IMR-90 (cell line): ENCODE measurements around the gene ABHD6. TPM values are rescaled to one million over a fixed set of nuclear protein-coding genes. Genes with fewer than 3 reads are reported as not detected.

Experiments
- ATAC-seq: fragments of 200-7000 bp; cut with Tn5 transposase; 2 replicates; pipeline ENCODE4 v1.9.1; 2020; ENCODE audit warnings: low read depth, mild to moderate bottlenecking, moderate library complexity
- BruUV-seq: library from RNA; stranded (reverse); fragments of 400-500 nt; replicated peaks from 2 replicates; lab custom pipeline; 2021; lab: Mats Ljungman, UMichigan
- CTCF ChIA-PET: fragments of 300-600 bp; formaldehyde crosslinking; extraction: SDS; loops from one replicate; lab custom pipeline; 2021; ENCODE audit warnings: antibody characterized with exemption; lab: Yijun Ruan, JAX
- POLR2A ChIA-PET: fragments of 300-600 bp; sonication (Branson Sonifier 250); formaldehyde crosslinking; loops from one replicate; lab custom pipeline; 2022; ENCODE audit warnings: antibody characterized with exemption; ENCODE audit not compliant: unreplicated experiment; lab: Charles Lee
- DNase-seq: peaks from one replicate; pipeline ENCODE4 v3.0.0; 2013
- H2AFZ ChIP-seq: replicated peaks from 2 replicates; pipeline ENCODE3; 2013; ENCODE audit warnings: low read length, mild to moderate bottlenecking; ENCODE audit not compliant: poor library complexity
- H2AK5ac ChIP-seq: 2 replicates; pipeline ENCODE4 v1.6.1; 2013; ENCODE audit warnings: low read depth, low read length, inconsistent platforms
- H2AK9ac ChIP-seq: replicated peaks from 2 replicates; pipeline ENCODE3; 2013; ENCODE audit warnings: mild to moderate bottlenecking, low read depth, low read length, moderate library complexity; ENCODE audit not compliant: poor library complexity
- H2BK120ac ChIP-seq: 2 replicates; pipeline ENCODE4 v1.6.1; 2013; ENCODE audit warnings: low read depth, low read length, inconsistent platforms
- H2BK15ac ChIP-seq: 3 replicates; pipeline ENCODE4 v1.6.1; 2013; ENCODE audit warnings: low read depth, low read length, inconsistent platforms
- H2BK20ac ChIP-seq: 2 replicates; pipeline ENCODE4 v1.6.1; 2013; ENCODE audit warnings: low read depth, mild to moderate bottlenecking, inconsistent platforms, low read length, moderate library complexity
- H2BK5ac ChIP-seq: 2 replicates; pipeline ENCODE4 v1.6.1; 2013; ENCODE audit warnings: mild to moderate bottlenecking, low read depth, low read length, inconsistent platforms; ENCODE audit not compliant: poor library complexity, severe bottlenecking
- H3K14ac ChIP-seq: replicated peaks from 2 replicates; pipeline ENCODE4 v1.6.1; 2013; ENCODE audit warnings: low read depth, low read length, inconsistent platforms
- H3K18ac ChIP-seq: 2 replicates; pipeline ENCODE4 v1.6.1; 2013; ENCODE audit warnings: low read depth, low read length, control low read depth
- H3K23ac ChIP-seq: 2 replicates; pipeline ENCODE4 v1.6.1; 2013; ENCODE audit warnings: low read depth, low read length, inconsistent platforms
- H3K27ac ChIP-seq: 2 replicates; pipeline ENCODE4 v1.5.1; 2013; ENCODE audit warnings: mild to moderate bottlenecking, control low read depth, low read length; ENCODE audit not compliant: insufficient read depth
- H3K27me3 ChIP-seq: 2 replicates; pipeline ENCODE4 v1.6.1; 2013; ENCODE audit warnings: low read length; ENCODE audit not compliant: control insufficient read depth, insufficient read depth
- H3K36me3 ChIP-seq: 2 replicates; pipeline ENCODE4 v1.6.1; 2013; ENCODE audit warnings: low read length, mixed read lengths; ENCODE audit not compliant: control insufficient read depth, insufficient read depth
- H3K4ac ChIP-seq: 2 replicates; pipeline ENCODE4 v1.6.1; 2013; ENCODE audit warnings: low read depth, low read length, inconsistent platforms
- H3K4me1 ChIP-seq: 2 replicates; pipeline ENCODE4 v1.6.1; 2013; ENCODE audit warnings: low read length, mixed read lengths; ENCODE audit not compliant: control insufficient read depth, insufficient read depth
- H3K4me2 ChIP-seq: 2 replicates; pipeline ENCODE4 v1.6.1; 2013; ENCODE audit warnings: low read depth, mild to moderate bottlenecking, control low read depth, low read length, moderate library complexity
- H3K4me3 ChIP-seq: 2 replicates; pipeline ENCODE4 v1.5.1; 2013; ENCODE audit warnings: low read depth, mild to moderate bottlenecking, control low read depth, low read length, moderate library complexity; ENCODE audit not compliant: insufficient read depth
- H3K56ac ChIP-seq: 2 replicates; pipeline ENCODE4 v1.6.1; 2013; ENCODE audit warnings: low read length, inconsistent platforms; ENCODE audit not compliant: insufficient read depth; ENCODE audit errors: extremely low read depth
- H3K79me1 ChIP-seq, 2 experiments: 2 replicates each; pipeline ENCODE4 v1.6.1; 2013; ENCODE audit warnings: low read length in 2 of 2, inconsistent platforms in 1 of 2, low read depth in 1 of 2
- H3K9ac ChIP-seq: 2 replicates; pipeline ENCODE4 v1.6.1; 2013; ENCODE audit warnings: low read depth, low read length, control low read depth
- H3K9me1 ChIP-seq: 2 replicates; pipeline ENCODE4 v1.6.1; 2013; ENCODE audit warnings: low read length, inconsistent platforms; ENCODE audit not compliant: insufficient read depth
- H3K9me3 ChIP-seq: 2 replicates; pipeline ENCODE4 v1.6.1; 2013; ENCODE audit warnings: low read length; ENCODE audit not compliant: control insufficient read depth, insufficient read depth
- H4K20me1 ChIP-seq: 2 replicates; pipeline ENCODE4 v1.6.1; 2013; ENCODE audit warnings: low read length, inconsistent platforms; ENCODE audit not compliant: insufficient read depth
- H4K5ac ChIP-seq: 2 replicates; pipeline ENCODE4 v1.6.1; 2013; ENCODE audit warnings: mild to moderate bottlenecking, low read depth, low read length, control low read depth
- H4K8ac ChIP-seq, 2 experiments: 2 replicates each; pipeline ENCODE4 v1.6.1; 2013; ENCODE audit warnings: low read depth in 2 of 2, low read length in 2 of 2, control low read depth in 1 of 2, inconsistent platforms in 1 of 2
- H4K91ac ChIP-seq: 2 replicates; pipeline ENCODE4 v1.6.1; 2013; ENCODE audit warnings: low read depth, low read length, inconsistent platforms; ENCODE audit not compliant: insufficient read depth
- BHLHE40 ChIP-seq: fragments of 150-350 bp; IDR thresholded peaks from 2 replicates; pipeline ENCODE4 v1.6.1; 2016; ENCODE audit warnings: mild to moderate bottlenecking, low read depth, low read length
- CEBPB ChIP-seq: IDR thresholded peaks from 2 replicates; pipeline ENCODE4 v1.6.1; 2012; ENCODE audit warnings: low read depth, low read length, improper control_type of control experiment
- CHD1 ChIP-seq: IDR thresholded peaks from 2 replicates; pipeline ENCODE4 v1.6.1; 2012; ENCODE audit warnings: low read depth, low read length, improper control_type of control experiment
- FOS ChIP-seq: fragments of 150-350 bp; IDR thresholded peaks from 2 replicates; pipeline ENCODE4 v1.6.1; 2016; ENCODE audit warnings: low read depth, low read length
- MAZ ChIP-seq: IDR thresholded peaks from 2 replicates; pipeline ENCODE4 v1.6.1; 2012; ENCODE audit warnings: low read depth, mild to moderate bottlenecking, low read length, improper control_type of control experiment, moderate library complexity, borderline replicate concordance
- MXI1 ChIP-seq: IDR thresholded peaks from 2 replicates; pipeline ENCODE4 v1.6.1; 2012; ENCODE audit warnings: low read depth, mild to moderate bottlenecking, low read length, moderate library complexity, borderline replicate concordance
- RAD21 ChIP-seq: IDR thresholded peaks from 2 replicates; pipeline ENCODE4 v1.6.1; 2012; ENCODE audit warnings: low read length, improper control_type of control experiment
- SMC3 ChIP-seq: fragments of 150-350 bp; IDR thresholded peaks from 2 replicates; pipeline ENCODE4 v1.6.1; 2016; ENCODE audit warnings: low read depth, mild to moderate bottlenecking, antibody characterized with exemption, low read length, moderate library complexity
- WGBS, 2 experiments: methylation state at CpG; one replicate each; pipeline versions ENCODE4 v1.1.5 to v1.1.7; 2013; ENCODE audit warnings: missing lambda C conversion rate in 2 of 2; ENCODE audit not compliant: insufficient read length in 1 of 2; ENCODE audit errors: extremely low coverage in 2 of 2; 5-methylcytosine and 5-hydroxymethylcytosine counted together
- dilution Hi-C: fragments of 300-500 bp; cut with HindIII; formaldehyde crosslinking; loops from one replicate; pipeline ENCODE4 v1.14.3; 2018; ENCODE audit warnings: low sequenced_read_pairs; ENCODE audit not compliant: unreplicated experiment
- in situ Hi-C: fragments of 300-500 bp; cut with MboI; formaldehyde crosslinking; loops from 3 replicates; pipeline ENCODE4 v1.14.3; 2019; ENCODE audit warnings: low sequenced_read_pairs, inconsistent platforms, mixed read lengths
- intact Hi-C: fragments of 100-400 bp; cut with micrococcal nuclease; formaldehyde crosslinking; loops from 2 replicates; pipeline ENCODE4 v1.10.0; 2022
- polyA plus RNA-seq, 3 experiments: library from polyadenylated mRNA; depleted of rRNA; stranded (reverse); fragments of >200 nt; gene quantifications; 2 replicates each; pipeline ENCODE4 v1.2.3, GENCODE V29; 2012; ENCODE audit warnings: low replicate concordance in 1 of 3
- total RNA-seq: library from RNA; depleted of rRNA; stranded (reverse); fragments of >200 nt; gene quantifications from 2 replicates; pipeline ENCODE4 v1.2.3, GENCODE V29; 2012
- TF ChIP-seq, protein P1 (sequence below): fragments of 150-350 bp; IDR thresholded peaks from 2 replicates; pipeline ENCODE4 v1.6.1; 2017; ENCODE audit warnings: mild to moderate bottlenecking, antibody characterized with exemption, low read length, low read depth
- TF ChIP-seq, protein P2 (sequence below): conservative IDR thresholded peaks from 2 replicates; pipeline ENCODE4 v1.5.1; 2012; ENCODE audit warnings: mild to moderate bottlenecking, low read depth, low read length, improper control_type of control experiment

The ABHD6 gene
- total and polyA plus RNA-seq, 2 of the 4 experiments (the other 2 are of a cell fraction): 5.0 to 5.6 TPM

DNA sequence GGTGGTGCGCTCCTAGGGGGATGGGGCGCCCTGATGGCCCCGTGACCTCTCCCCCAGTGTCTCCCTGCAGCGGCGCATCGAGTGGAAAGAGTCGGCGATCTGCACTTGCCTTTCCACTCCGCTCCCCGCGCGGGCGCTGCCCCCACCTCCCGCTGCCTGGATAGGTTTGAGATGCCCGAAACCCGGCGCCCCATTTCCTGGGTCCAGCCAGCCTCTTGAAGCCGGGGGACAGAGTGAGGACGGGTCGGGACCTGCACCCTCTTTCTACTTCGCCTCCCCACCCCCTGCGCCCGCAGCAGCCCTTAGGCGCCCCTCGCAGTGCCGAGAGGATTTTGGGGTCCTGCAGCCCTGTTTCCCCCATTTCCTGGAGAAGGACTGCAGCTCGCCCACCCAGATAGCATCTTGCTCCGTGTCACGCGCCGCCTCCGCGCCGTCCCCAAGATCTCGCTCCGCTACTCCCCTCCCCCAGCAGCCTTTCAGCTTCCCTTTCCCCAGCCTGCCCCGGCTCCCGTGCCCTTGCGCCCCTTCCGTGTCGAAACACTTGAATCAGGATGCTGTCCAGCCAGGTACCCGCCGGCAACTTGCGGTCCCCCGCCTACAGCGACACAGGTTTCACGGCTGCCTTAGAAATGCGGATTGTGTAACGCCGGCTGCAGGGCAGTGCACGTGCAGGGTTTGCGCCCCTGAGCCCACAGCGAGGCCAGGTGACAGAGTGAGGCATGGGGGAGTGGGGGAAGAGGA, 519 bp downstream of the ABHD6 start:
- ATAC-seq (peak; percentile 59), DNase-seq (peak; percentile 21)
- 0% methylated on average over 21 of the region's 53 CpGs; no CpG with 5 or more reads in 1 of the 2 experiments for WGBS, 2 experiments
- Histone ChIP-seq H3K27me3 (peaks cover 3% of the 10 kb centered on the region; the same call in 1 of the 2 replicates), H4K91ac (no peak overlapping the region; the same call in 1 of the 2 replicates), H3K18ac (no peak overlapping the region), H2AK9ac (peak overlapping the region; percentile 87), H3K79me1 (peaks cover 17 to 33% of the 10 kb centered on the region in 2 experiments), H3K4me3 (peak overlapping the region; percentile 99), H2AFZ (peak overlapping the region; percentile 99), H3K9ac (peak overlapping the region; percentile 67), H3K4ac (no peak overlapping the region; the same call in 1 of the 2 replicates), H4K5ac (no peak overlapping the region), H3K9me3 (no peaks in the 10 kb centered on the region), H3K9me1 (no peaks in the 10 kb centered on the region), H3K4me2 (peak overlapping the region; percentile 83), H3K23ac (peak overlapping the region; percentile 82), H3K56ac (no peak overlapping the region), H2BK120ac (no peak overlapping the region), H2BK5ac (no peak overlapping the region), H2BK15ac (no peak overlapping the region), H3K14ac (0 out of 2 replicates have a peak overlapping the region, but pooled peaks have one; percentile 9), H4K20me1 (0 out of 2 replicates have a peak, but pooled peaks cover 6% of the 10 kb centered on the region), H4K8ac (peak overlapping the region; percentile 40 to 64; a peak in 2 of 4 replicates), H3K4me1 (peaks cover 5% of the 10 kb centered on the region; the same call in 1 of the 2 replicates), H3K36me3 (no peaks in the 10 kb centered on the region), H2AK5ac (no peak overlapping the region; the same call in 1 of the 2 replicates), H3K27ac (peak overlapping the region; percentile 3; the same call in 1 of the 2 replicates), H2BK20ac (no peak overlapping the region)
- in situ Hi-C loops: no loop called here
- ChIA-PET POLR2A (no interaction called here), CTCF (interaction anchor here (0.6 to 1.6 kb wide), 3 partner anchors 21 to 57 kb away, joined by 3 to 5 read pairs (median 3); no protein-coding TSS in a partner anchor)
- no TSS peak for BruUV-seq
- dilution Hi-C loops: no loop called here
- TF ChIP-seq MAZ: no peak
- TF ChIP-seq CEBPB: peak; percentile 82
- no peak for TF ChIP-seq CHD1
- peak; percentile 71; the same call in 1 of the 2 replicates for TF ChIP-seq MXI1
- peak; percentile 83 for TF ChIP-seq BHLHE40
- TF ChIP-seq, protein P1, sequence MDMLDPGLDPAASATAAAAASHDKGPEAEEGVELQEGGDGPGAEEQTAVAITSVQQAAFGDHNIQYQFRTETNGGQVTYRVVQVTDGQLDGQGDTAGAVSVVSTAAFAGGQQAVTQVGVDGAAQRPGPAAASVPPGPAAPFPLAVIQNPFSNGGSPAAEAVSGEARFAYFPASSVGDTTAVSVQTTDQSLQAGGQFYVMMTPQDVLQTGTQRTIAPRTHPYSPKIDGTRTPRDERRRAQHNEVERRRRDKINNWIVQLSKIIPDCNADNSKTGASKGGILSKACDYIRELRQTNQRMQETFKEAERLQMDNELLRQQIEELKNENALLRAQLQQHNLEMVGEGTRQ: no peak
- TF ChIP-seq RAD21: no peak
- TF ChIP-seq, protein P2, sequence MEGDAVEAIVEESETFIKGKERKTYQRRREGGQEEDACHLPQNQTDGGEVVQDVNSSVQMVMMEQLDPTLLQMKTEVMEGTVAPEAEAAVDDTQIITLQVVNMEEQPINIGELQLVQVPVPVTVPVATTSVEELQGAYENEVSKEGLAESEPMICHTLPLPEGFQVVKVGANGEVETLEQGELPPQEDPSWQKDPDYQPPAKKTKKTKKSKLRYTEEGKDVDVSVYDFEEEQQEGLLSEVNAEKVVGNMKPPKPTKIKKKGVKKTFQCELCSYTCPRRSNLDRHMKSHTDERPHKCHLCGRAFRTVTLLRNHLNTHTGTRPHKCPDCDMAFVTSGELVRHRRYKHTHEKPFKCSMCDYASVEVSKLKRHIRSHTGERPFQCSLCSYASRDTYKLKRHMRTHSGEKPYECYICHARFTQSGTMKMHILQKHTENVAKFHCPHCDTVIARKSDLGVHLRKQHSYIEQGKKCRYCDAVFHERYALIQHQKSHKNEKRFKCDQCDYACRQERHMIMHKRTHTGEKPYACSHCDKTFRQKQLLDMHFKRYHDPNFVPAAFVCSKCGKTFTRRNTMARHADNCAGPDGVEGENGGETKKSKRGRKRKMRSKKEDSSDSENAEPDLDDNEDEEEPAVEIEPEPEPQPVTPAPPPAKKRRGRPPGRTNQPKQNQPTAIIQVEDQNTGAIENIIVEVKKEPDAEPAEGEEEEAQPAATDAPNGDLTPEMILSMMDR: no peak
- TF ChIP-seq SMC3: no peak
- no peak for TF ChIP-seq FOS
- intact Hi-C loops: loop anchor here (1.0 to 2.0 kb wide), 2 partner anchors 9 to 63 kb away; no protein-coding TSS in a partner anchor
